Large intestine (tissue), 3 donors: Measurements from ENCODE around the gene CBY2. TPM values are rescaled to one million over a fixed set of nuclear protein-coding genes. Genes with fewer than 3 reads are reported as not detected.

Source experiments
- DNase-seq, 2 donors: peaks; one replicate each; pipeline versions ENCODE4 v3.0.0 to v3.0.0-alpha.2; 2013
- H3K27ac ChIP-seq: one replicate; pipeline ENCODE4 v1.5.1; 2013; ENCODE audit warnings: low read length
- H3K27me3 ChIP-seq: 2 replicates; pipeline ENCODE4 v1.6.1; 2013; ENCODE audit warnings: low read length; ENCODE audit not compliant: control insufficient read depth, insufficient read depth
- H3K36me3 ChIP-seq: 2 replicates; pipeline ENCODE4 v1.6.1; 2013; ENCODE audit warnings: low read length; ENCODE audit not compliant: control insufficient read depth, insufficient read depth
- H3K4me1 ChIP-seq: one replicate; pipeline ENCODE4 v1.6.1; 2013; ENCODE audit warnings: low read length; ENCODE audit not compliant: control insufficient read depth, insufficient read depth
- H3K4me3 ChIP-seq: one replicate; pipeline ENCODE4 v1.5.1; 2013; ENCODE audit warnings: low read length
- H3K9me3 ChIP-seq: one replicate; pipeline ENCODE4 v1.6.1; 2013; ENCODE audit warnings: mild to moderate bottlenecking, low read depth, low read length, moderate library complexity; ENCODE audit not compliant: control insufficient read depth
- WGBS: methylation state at CpG from one replicate; pipeline ENCODE4 v1.1.5; 2013; ENCODE audit warnings: low lambda C conversion rate; ENCODE audit not compliant: insufficient coverage; 5-methylcytosine and 5-hydroxymethylcytosine counted together
- polyA plus RNA-seq: library from polyadenylated mRNA; unstranded; fragments of 120-200 nt; gene quantifications from one replicate; pipeline ENCODE4 v1.2.1, GENCODE V29; 2013

CBY2 gene
- polyA plus RNA-seq, 1 donor, result not detected

GRCh38 chr13:45700971-45701900 lies 884 bp upstream of the CBY2 start:
- Histone ChIP-seq H3K4me1 (no peaks in the 10 kb centered on the region), H3K27ac (no peak overlapping the region), H3K9me3 (no peaks in the 10 kb centered on the region), H3K27me3 (no peaks in the 10 kb centered on the region), H3K36me3 (no peaks in the 10 kb centered on the region), H3K4me3 (no peak overlapping the region)
- WGBS, result 33% methylated on average over 1 of the region's 4 CpGs
- DNase-seq, result no peak

- WGBS, result no CpG with 5 or more reads among the region's 3 CpGs
- Histone ChIP-seq H3K4me1 (no peaks in the 10 kb centered on the region), H3K4me3 (no peak overlapping the region), H3K9me3 (no peaks in the 10 kb centered on the region), H3K27ac (no peak overlapping the region), H3K27me3 (no peaks in the 10 kb centered on the region), H3K36me3 (no peaks in the 10 kb centered on the region)
- DNase-seq, result no peak
Measured at GRCh38 chr13:45702869-45703391, 810 bp downstream of the CBY2 start.

- H3K27ac ChIP-seq, result no peak overlapping the region
- no peaks in the 10 kb centered on the region for H3K9me3 ChIP-seq
- H3K4me1 ChIP-seq, result no peaks in the 10 kb centered on the region
- no peak for DNase-seq
- no CpG with 5 or more reads among the region's 9 CpGs for WGBS
- H3K4me3 ChIP-seq, result no peak overlapping the region
- no peaks in the 10 kb centered on the region for H3K27me3 ChIP-seq
- H3K36me3 ChIP-seq, result no peaks in the 10 kb centered on the region
Measured at GRCh38 chr13:45704211-45704739, 2.2 kb downstream of the CBY2 start.

GRCh38 chr13:45704854-45705695 lies 3.0 kb downstream of the CBY2 start:
- WGBS, result 59% methylated on average over 3 of the region's 7 CpGs
- no peaks in the 10 kb centered on the region for H3K36me3 ChIP-seq
- no peaks in the 10 kb centered on the region for H3K9me3 ChIP-seq
- no peak overlapping the region for H3K4me3 ChIP-seq
- no peaks in the 10 kb centered on the region for H3K27me3 ChIP-seq
- no peaks in the 10 kb centered on the region for H3K4me1 ChIP-seq
- no peak for DNase-seq
- no peak overlapping the region for H3K27ac ChIP-seq

GRCh38 chr13:45705918-45706317 lies 3.8 kb downstream of the CBY2 start:
- no peak overlapping the region for H3K4me3 ChIP-seq
- no peaks in the 10 kb centered on the region for H3K27me3 ChIP-seq
- no peaks in the 10 kb centered on the region for H3K9me3 ChIP-seq
- DNase-seq, result no peak
- H3K27ac ChIP-seq, result no peak overlapping the region
- no peaks in the 10 kb centered on the region for H3K4me1 ChIP-seq
- H3K36me3 ChIP-seq, result no peaks in the 10 kb centered on the region

- Histone ChIP-seq H3K9me3 (no peaks in the 10 kb centered on the region), H3K27me3 (no peaks in the 10 kb centered on the region), H3K36me3 (no peaks in the 10 kb centered on the region), H3K4me1 (no peaks in the 10 kb centered on the region), H3K27ac (no peak overlapping the region), H3K4me3 (no peak overlapping the region)
- no peak for DNase-seq
- no CpG with 5 or more reads among the region's 2 CpGs for WGBS
Measured at GRCh38 chr13:45707516-45708100, 5.5 kb downstream of the CBY2 start.

GRCh38 chr13:45711951-45712350 lies 9.8 kb downstream of the CBY2 start:
- Histone ChIP-seq H3K27ac (no peak overlapping the region), H3K9me3 (peaks cover 10% of the 10 kb centered on the region), H3K4me3 (no peak overlapping the region), H3K4me1 (no peaks in the 10 kb centered on the region), H3K27me3 (no peaks in the 10 kb centered on the region), H3K36me3 (no peaks in the 10 kb centered on the region)
- DNase-seq, result no peak
- WGBS, result no CpG with 5 or more reads among the region's 2 CpGs

- Histone ChIP-seq H3K36me3 (no peaks in the 10 kb centered on the region), H3K4me3 (no peak overlapping the region), H3K9me3 (peaks cover 10% of the 10 kb centered on the region), H3K27me3 (no peaks in the 10 kb centered on the region), H3K27ac (no peak overlapping the region), H3K4me1 (no peaks in the 10 kb centered on the region)
- no peak for DNase-seq
- WGBS, result 100% methylated on average over 2 of the region's 34 CpGs
Measured at GRCh38 chr13:45713106-45713690, 11.1 kb downstream of the CBY2 start.

- no peak for DNase-seq
- H3K4me1 ChIP-seq, result no peaks in the 10 kb centered on the region
- no peak overlapping the region for H3K27ac ChIP-seq
- H3K9me3 ChIP-seq, result peaks cover 10% of the 10 kb centered on the region
- no CpG with 5 or more reads among the region's 28 CpGs for WGBS
- H3K4me3 ChIP-seq, result no peak overlapping the region
- no peaks in the 10 kb centered on the region for H3K27me3 ChIP-seq
- H3K36me3 ChIP-seq, result no peaks in the 10 kb centered on the region
Measured at GRCh38 chr13:45713721-45714120, 11.6 kb downstream of the CBY2 start.

GRCh38 chr13:45714170-45714569 lies 12.1 kb downstream of the CBY2 start:
- Histone ChIP-seq H3K9me3 (peaks cover 10% of the 10 kb centered on the region), H3K27ac (no peak overlapping the region), H3K36me3 (no peaks in the 10 kb centered on the region), H3K4me1 (no peaks in the 10 kb centered on the region), H3K4me3 (no peak overlapping the region), H3K27me3 (no peaks in the 10 kb centered on the region)
- no CpG with 5 or more reads among the region's 18 CpGs for WGBS
- no peak for DNase-seq
